Skeletal muscle tissue (tissue), 4 donors: ENCODE data around the gene NTNG1. TPM values are rescaled to one million over a fixed set of nuclear protein-coding genes. Genes with fewer than 3 reads are reported as not detected.
"Not testable (repeated sequence)": the region's sequence is repeated elsewhere in the genome, so short reads cannot be mapped to it uniquely, and the experiment has no call there.

Experiments used
- H3K27ac ChIP-seq: one replicate; pipeline ENCODE4 v1.7.0; 2013; ENCODE audit warnings: mild to moderate bottlenecking, low read depth, low read length, inconsistent platforms
- H3K27me3 ChIP-seq, 3 donors: one replicate each; pipeline ENCODE4 v1.7.0; 2013; ENCODE audit warnings: low read length in 3 of 3; ENCODE audit not compliant: control insufficient read depth in 3 of 3, insufficient read depth in 3 of 3
- H3K36me3 ChIP-seq, 3 donors: one replicate each; pipeline ENCODE4 v1.7.0; 2013; ENCODE audit warnings: low read length in 3 of 3; ENCODE audit not compliant: control insufficient read depth in 3 of 3, insufficient read depth in 3 of 3
- H3K4me1 ChIP-seq, 3 donors: one replicate each; pipeline ENCODE4 v1.7.0; 2013; ENCODE audit warnings: low read length in 3 of 3, mild to moderate bottlenecking in 3 of 3; ENCODE audit not compliant: control insufficient read depth in 3 of 3, insufficient read depth in 3 of 3
- H3K4me3 ChIP-seq, 3 donors: one replicate each; pipeline ENCODE4 v1.7.0; 2013; ENCODE audit warnings: low read length in 3 of 3
- H3K9ac ChIP-seq, 3 donors: one replicate each; pipeline ENCODE4 v1.7.0; 2013; ENCODE audit warnings: low read length in 3 of 3, mild to moderate bottlenecking in 3 of 3, moderate library complexity in 2 of 3, low read depth in 1 of 3
- H3K9me3 ChIP-seq, 3 donors: one replicate each; pipeline ENCODE4 v1.7.0; 2013; ENCODE audit warnings: low read length in 3 of 3; ENCODE audit not compliant: control insufficient read depth in 3 of 3
- total RNA-seq: library from RNA; depleted of rRNA; stranded (reverse); fragments of >200 nt; gene quantifications from one replicate; pipeline ENCODE4 v1.2.3, GENCODE V29; 2014
- donor health status: Osteomylitis.

NTNG1 gene
- total RNA-seq, 1 donor from 2014 or later = 8.4 TPM

- no peaks in the 10 kb centered on the region for H3K4me1 ChIP-seq
- no peaks in the 10 kb centered on the region for H3K9me3 ChIP-seq
- H3K36me3 ChIP-seq = no peaks in the 10 kb centered on the region
- H3K9ac ChIP-seq = no peak overlapping the region
- H3K27ac ChIP-seq = no peak overlapping the region
- H3K27me3 ChIP-seq = no peaks in the 10 kb centered on the region
- no peak overlapping the region for H3K4me3 ChIP-seq
Observed at GRCh38 chr1:107158991-107159390, 18.2 kb downstream of the NTNG1 start.

GRCh38 chr1:107162745-107163144, 21.9 kb downstream of the NTNG1 start:
- H3K4me3 ChIP-seq = no peak overlapping the region
- H3K27ac ChIP-seq = no peak overlapping the region
- no peaks in the 10 kb centered on the region for H3K36me3 ChIP-seq
- H3K4me1 ChIP-seq = no peaks in the 10 kb centered on the region
- no peaks in the 10 kb centered on the region for H3K9me3 ChIP-seq
- no peak overlapping the region for H3K9ac ChIP-seq
- H3K27me3 ChIP-seq = no peaks in the 10 kb centered on the region

GRCh38 chr1:107164901-107165300, 24.1 kb downstream of the NTNG1 start:
- not testable (repeated sequence) for H3K4me1 ChIP-seq, H3K9me3 ChIP-seq, H3K36me3 ChIP-seq, H3K27me3 ChIP-seq, H3K27ac ChIP-seq, H3K9ac ChIP-seq, H3K4me3 ChIP-seq

GRCh38 chr1:107169615-107170014, 28.8 kb downstream of the NTNG1 start:
- no peaks in the 10 kb centered on the region for H3K4me1 ChIP-seq
- no peak overlapping the region for H3K4me3 ChIP-seq
- H3K9ac ChIP-seq = no peak overlapping the region
- H3K9me3 ChIP-seq = no peaks in the 10 kb centered on the region
- no peaks in the 10 kb centered on the region for H3K36me3 ChIP-seq
- no peak overlapping the region for H3K27ac ChIP-seq
- no peaks in the 10 kb centered on the region for H3K27me3 ChIP-seq

GRCh38 chr1:107171333-107171732, 30.5 kb downstream of the NTNG1 start:
- no peak overlapping the region for H3K4me3 ChIP-seq

GRCh38 chr1:107172450-107173170, 31.8 kb downstream of the NTNG1 start:
- no peak overlapping the region for H3K4me3 ChIP-seq
- H3K4me1 ChIP-seq = no peaks in the 10 kb centered on the region
- no peak overlapping the region for H3K9ac ChIP-seq
- no peaks in the 10 kb centered on the region for H3K27me3 ChIP-seq
- no peaks in the 10 kb centered on the region for H3K9me3 ChIP-seq
- no peaks in the 10 kb centered on the region for H3K36me3 ChIP-seq
- H3K27ac ChIP-seq = no peak overlapping the region

More at GRCh38 chr1:107171333-107171732, 30.5 kb downstream of the NTNG1 start:
- no peak overlapping the region for H3K27ac ChIP-seq
- H3K4me1 ChIP-seq = no peaks in the 10 kb centered on the region
- H3K9me3 ChIP-seq = no peaks in the 10 kb centered on the region
- no peaks in the 10 kb centered on the region for H3K36me3 ChIP-seq
- no peaks in the 10 kb centered on the region for H3K27me3 ChIP-seq
- H3K9ac ChIP-seq = no peak overlapping the region

GRCh38 chr1:107175102-107175909, 34.5 kb downstream of the NTNG1 start:
- Histone ChIP-seq H3K4me1 (no peaks in the 10 kb centered on the region), H3K4me3 (no peak overlapping the region), H3K27me3 (no peaks in the 10 kb centered on the region), H3K9me3 (no peaks in the 10 kb centered on the region), H3K9ac (no peak overlapping the region), H3K36me3 (no peaks in the 10 kb centered on the region), H3K27ac (no peak overlapping the region)

GRCh38 chr1:107181253-107181969, 40.6 kb downstream of the NTNG1 start:
- Histone ChIP-seq H3K9ac (no peak overlapping the region), H3K4me3 (no peak overlapping the region), H3K4me1 (no peaks in the 10 kb centered on the region), H3K36me3 (no peaks in the 10 kb centered on the region), H3K9me3 (no peaks in the 10 kb centered on the region), H3K27me3 (no peaks in the 10 kb centered on the region), H3K27ac (no peak overlapping the region)

- H3K36me3 ChIP-seq = no peaks in the 10 kb centered on the region
- no peaks in the 10 kb centered on the region for H3K4me1 ChIP-seq
- H3K27ac ChIP-seq = no peak overlapping the region
- H3K9me3 ChIP-seq = no peaks in the 10 kb centered on the region
- no peak overlapping the region for H3K9ac ChIP-seq
- H3K27me3 ChIP-seq = no peaks in the 10 kb centered on the region
- H3K4me3 ChIP-seq = no peak overlapping the region
Observed at GRCh38 chr1:107183011-107183410, 42.2 kb downstream of the NTNG1 start.

GRCh38 chr1:107184888-107185287, 44.0 kb downstream of the NTNG1 start:
- Histone ChIP-seq H3K9ac (no peak overlapping the region), H3K4me3 (no peak overlapping the region), H3K27me3 (no peaks in the 10 kb centered on the region), H3K9me3 (no peaks in the 10 kb centered on the region), H3K4me1 (no peaks in the 10 kb centered on the region), H3K36me3 (no peaks in the 10 kb centered on the region), H3K27ac (no peak overlapping the region)
